Lower leg skin (tissue), 4 donors: ENCODE results near the gene DCLRE1B. TPM values are rescaled to one million over a fixed set of nuclear protein-coding genes. Genes with fewer than 3 reads are reported as not detected.

ENCODE experiments used
- DNase-seq, 2 donors: peaks; one replicate each; pipeline ENCODE4 v3.0.0-alpha.2; 2019; ENCODE audit warnings: low spot score in 2 of 2
- H3K4me3 ChIP-seq: fragments of 200-600 bp; sonication (generic); 2 replicates; pipeline ENCODE4 v1.5.1; 2017; ENCODE audit warnings: mild to moderate bottlenecking, low read depth; ENCODE audit not compliant: poor library complexity, severe bottlenecking
- POLR2A ChIP-seq, 2 donors: fragments of 450-650 bp; IDR thresholded peaks; one replicate each; pipeline ENCODE4 v1.6.1; 2016 to 2017; ENCODE audit warnings: antibody characterized with exemption in 2 of 2, mild to moderate bottlenecking in 1 of 2, moderate library complexity in 1 of 2
- WGBS, 2 donors: methylation state at CpG; one replicate each; pipeline ENCODE4 v1.1.5; 2018; 5-methylcytosine and 5-hydroxymethylcytosine counted together
- intact Hi-C: fragments of 100-400 bp; cut with DNase I; formaldehyde crosslinking; loops from one replicate; pipeline ENCODE4 v1.15.0; 2023; ENCODE audit warnings: low total_unique reads
- total RNA-seq, 4 donors: library from RNA; depleted of rRNA; stranded (reverse); fragments of >200 nt; gene quantifications; one replicate each; pipeline ENCODE4 v1.1.0, GENCODE V29; 2016
- TF ChIP-seq, protein P1 (sequence below), 3 donors: fragments of 450-650 bp; IDR thresholded peaks; one replicate each; pipeline ENCODE4 v1.5.1; 2016; ENCODE audit warnings: antibody characterized with exemption in 3 of 3, mild to moderate bottlenecking in 3 of 3, moderate library complexity in 2 of 3

Gene DCLRE1B
- total RNA-seq, 4 donors from 2014 or later = 2.1 to 4.4 (median 3.5) TPM

DNA sequence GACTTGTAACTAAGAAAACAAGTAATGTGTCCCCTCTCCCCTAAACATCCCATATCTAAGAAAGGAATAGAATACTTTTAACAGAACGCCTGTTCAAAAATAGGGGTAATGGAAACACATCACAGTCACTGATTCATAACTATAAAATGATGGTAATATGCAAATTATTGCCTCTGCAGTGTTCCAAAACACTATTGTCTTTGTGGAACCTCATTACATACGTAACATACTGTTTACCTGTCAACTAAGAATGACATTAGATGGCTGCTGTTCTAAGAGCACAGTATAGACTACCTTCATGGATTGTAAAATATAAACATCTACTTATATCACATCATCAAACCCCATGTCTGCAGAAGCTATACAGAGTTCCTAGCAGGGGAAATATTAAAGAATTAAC is 14.3 kb upstream of the DCLRE1B start:
- H3K4me3 ChIP-seq = no peak overlapping the region
- intact Hi-C loops = no loop called here
- TF ChIP-seq, protein P1, sequence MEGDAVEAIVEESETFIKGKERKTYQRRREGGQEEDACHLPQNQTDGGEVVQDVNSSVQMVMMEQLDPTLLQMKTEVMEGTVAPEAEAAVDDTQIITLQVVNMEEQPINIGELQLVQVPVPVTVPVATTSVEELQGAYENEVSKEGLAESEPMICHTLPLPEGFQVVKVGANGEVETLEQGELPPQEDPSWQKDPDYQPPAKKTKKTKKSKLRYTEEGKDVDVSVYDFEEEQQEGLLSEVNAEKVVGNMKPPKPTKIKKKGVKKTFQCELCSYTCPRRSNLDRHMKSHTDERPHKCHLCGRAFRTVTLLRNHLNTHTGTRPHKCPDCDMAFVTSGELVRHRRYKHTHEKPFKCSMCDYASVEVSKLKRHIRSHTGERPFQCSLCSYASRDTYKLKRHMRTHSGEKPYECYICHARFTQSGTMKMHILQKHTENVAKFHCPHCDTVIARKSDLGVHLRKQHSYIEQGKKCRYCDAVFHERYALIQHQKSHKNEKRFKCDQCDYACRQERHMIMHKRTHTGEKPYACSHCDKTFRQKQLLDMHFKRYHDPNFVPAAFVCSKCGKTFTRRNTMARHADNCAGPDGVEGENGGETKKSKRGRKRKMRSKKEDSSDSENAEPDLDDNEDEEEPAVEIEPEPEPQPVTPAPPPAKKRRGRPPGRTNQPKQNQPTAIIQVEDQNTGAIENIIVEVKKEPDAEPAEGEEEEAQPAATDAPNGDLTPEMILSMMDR (IDR thresholded peaks at IDR 0.05) = no peak
- TF ChIP-seq POLR2A (IDR thresholded peaks at IDR 0.05) = no peak
- no peak for DNase-seq
- WGBS, 2 donors = 48 to 49% methylated on average over 2 of the region's 2 CpGs

DNA sequence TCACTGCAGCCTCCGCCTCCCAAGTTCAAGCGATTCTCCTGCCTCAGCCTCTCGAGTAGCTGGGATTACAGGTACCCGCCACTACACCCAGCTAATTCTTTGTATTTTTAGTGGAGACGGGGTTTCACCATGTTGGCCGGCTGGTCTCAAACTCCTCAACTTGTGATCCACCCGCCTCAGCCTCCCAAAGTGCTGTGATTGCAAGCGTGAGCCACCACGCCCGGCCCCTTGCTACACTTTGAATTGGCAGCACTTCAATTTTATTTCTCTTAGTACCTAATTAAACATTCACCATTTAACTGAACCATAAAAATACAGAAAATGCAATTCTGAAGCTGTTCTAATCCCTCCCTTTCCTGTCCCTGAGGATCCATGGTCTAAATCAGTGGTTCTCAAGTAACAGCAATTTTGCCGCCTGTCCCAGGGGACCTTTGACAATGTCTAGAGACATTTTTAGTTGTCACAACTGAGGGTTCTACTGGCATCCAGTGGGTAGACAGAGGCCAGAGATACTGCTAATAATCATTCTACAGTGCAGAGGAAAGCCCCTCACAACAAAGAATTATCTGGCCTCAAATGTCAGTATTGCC is 13.4 kb upstream of the DCLRE1B start:
- WGBS, 2 donors = 92 to 95% methylated on average over 11 of the region's 11 CpGs
- no peak for DNase-seq
- no peak overlapping the region for H3K4me3 ChIP-seq
- TF ChIP-seq, protein P1 (IDR thresholded peaks at IDR 0.05) = no peak
- TF ChIP-seq POLR2A (IDR thresholded peaks at IDR 0.05) = no peak
- intact Hi-C loops = no loop called here

DNA sequence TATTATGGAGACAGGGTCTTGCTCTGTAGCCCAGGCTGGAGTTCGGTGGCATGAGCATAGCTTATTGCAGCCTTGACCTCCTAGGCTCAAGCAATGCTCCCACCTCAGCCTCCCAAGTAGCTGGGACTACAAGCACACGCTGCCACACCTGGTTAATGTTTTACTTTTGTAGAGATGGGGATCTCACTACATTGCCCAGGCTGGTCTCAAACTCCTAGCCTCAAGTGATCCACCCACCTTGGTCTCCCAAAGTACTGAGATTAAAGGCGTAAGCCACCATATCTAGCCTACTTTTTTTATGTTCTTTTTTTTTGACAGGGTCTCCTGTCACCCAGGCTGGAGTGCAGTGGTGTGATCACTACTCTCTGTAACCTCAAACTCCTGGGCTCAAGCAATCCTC is 11.9 kb upstream of the DCLRE1B start:
- intact Hi-C loops = no loop called here
- no peak for DNase-seq
- TF ChIP-seq POLR2A (IDR thresholded peaks at IDR 0.05) = no peak
- TF ChIP-seq, protein P1 (IDR thresholded peaks at IDR 0.05) = no peak
- 97% methylated on average over 3 of the region's 3 CpGs for WGBS, 2 donors
- H3K4me3 ChIP-seq = no peak overlapping the region

DNA sequence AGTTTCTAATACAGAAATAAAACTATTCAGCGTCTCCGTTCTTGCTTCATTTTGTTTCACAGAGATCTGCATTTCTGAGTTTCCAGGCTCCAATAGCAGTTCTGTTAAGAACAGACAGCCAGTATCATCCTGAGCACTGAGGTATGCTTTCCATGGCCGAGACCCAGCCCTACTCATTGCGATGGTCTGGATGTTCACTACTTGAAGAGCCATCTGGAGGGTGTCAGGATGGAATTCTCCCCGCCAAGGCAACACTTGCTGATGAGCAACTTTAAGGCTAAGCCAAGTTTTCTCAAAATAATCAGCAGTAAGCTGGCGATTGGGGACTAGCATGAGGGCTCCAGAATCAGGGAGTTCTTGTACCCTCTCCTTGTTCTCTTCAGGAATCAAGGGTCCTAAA is 10.0 kb upstream of the DCLRE1B start:
- 91% methylated on average over 6 of the region's 6 CpGs for WGBS, 2 donors
- no peak overlapping the region for H3K4me3 ChIP-seq
- no peak for TF ChIP-seq POLR2A (IDR thresholded peaks at IDR 0.05)
- TF ChIP-seq, protein P1 (IDR thresholded peaks at IDR 0.05) = no peak
- intact Hi-C loops = no loop called here
- no peak for DNase-seq

DNA sequence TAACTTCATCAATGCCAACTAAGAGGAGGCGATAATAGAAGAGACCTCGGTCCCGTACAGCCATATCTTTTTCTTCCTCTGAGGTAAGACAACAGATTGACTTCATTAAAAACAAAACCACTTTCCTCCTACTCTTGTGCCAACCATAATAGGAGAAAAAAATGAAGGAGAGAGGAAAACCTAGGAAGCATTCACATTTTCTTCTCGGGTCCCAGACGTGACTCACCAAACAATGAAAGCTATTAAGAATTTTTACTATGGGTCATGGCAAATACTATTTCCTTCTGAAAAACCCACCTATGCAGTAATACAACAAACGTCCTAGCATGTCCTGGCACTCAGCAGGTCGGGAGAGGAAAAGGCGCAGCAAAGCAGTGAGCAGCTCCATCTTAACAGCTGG is 9.2 kb upstream of the DCLRE1B start:
- intact Hi-C loops = no loop called here
- H3K4me3 ChIP-seq = no peak overlapping the region
- TF ChIP-seq, protein P1 (IDR thresholded peaks at IDR 0.05) = no peak
- no peak for TF ChIP-seq POLR2A (IDR thresholded peaks at IDR 0.05)
- DNase-seq = no peak
- 91 to 94% methylated on average over 8 of the region's 8 CpGs for WGBS, 2 donors

DNA sequence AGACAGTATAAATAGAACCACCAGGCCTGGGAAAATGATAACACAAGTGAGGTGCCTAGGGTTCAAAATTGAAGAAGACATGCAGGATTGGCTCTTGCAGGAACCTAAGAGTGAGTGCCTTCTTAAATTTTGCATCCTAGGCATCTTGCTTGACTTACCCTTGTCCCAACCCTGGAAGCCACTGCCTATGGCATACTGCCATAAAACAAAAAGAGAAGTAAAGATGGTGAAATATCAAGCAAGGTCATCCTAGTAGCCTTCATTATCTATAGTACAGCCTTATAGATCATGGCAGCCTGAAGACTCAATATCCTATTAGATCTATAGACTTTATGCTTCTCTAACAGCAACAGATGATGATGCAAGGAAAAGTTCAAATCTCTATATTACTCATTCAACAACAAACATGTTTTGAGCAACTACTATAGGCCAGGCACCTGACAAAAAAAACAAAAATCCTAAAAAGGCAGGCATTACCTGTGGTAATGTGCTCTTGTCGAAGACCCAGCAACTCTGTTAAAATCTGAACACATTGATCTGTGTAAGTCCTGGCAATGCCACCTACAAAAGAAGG is 6.8 kb upstream of the DCLRE1B start:
- no peak overlapping the region for H3K4me3 ChIP-seq
- DNase-seq = no peak
- intact Hi-C loops = no loop called here
- no peak for TF ChIP-seq POLR2A (IDR thresholded peaks at IDR 0.05)
- TF ChIP-seq, protein P1 (IDR thresholded peaks at IDR 0.05) = no peak
- WGBS, 2 donors = 97% methylated on average over 1 of the region's 1 CpG
